ENCODE data around the gene MAS1. TPM values are rescaled to one million over a fixed set of nuclear protein-coding genes. Genes with fewer than 3 reads are reported as not detected.

The MAS1 gene
- total and polyA plus RNA-seq, 2 experiments from 2014 or later, result 0.03 TPM; not detected in 1

- Mint-ChIP-seq H3K4me1 (no peaks in the 10 kb centered on the region), H3K36me3 (ENCODE audit: low read depth) (no peaks in the 10 kb centered on the region), H3K9me3 (peaks cover 8% of the 10 kb centered on the region; the same call in 2 of the 3 replicates), H3K4me3 (no peak overlapping the region), H3K27me3 (ENCODE audit: insufficient read depth, low read depth, poor library complexity) (peaks cover 4% of the 10 kb centered on the region), H3K27ac (no peak overlapping the region)
- Histone ChIP-seq H3F3A (replicated peaks; ENCODE audit: low read depth) (no peaks in the 10 kb centered on the region), H2AFZ (peak overlapping the region; percentile 72; the same call in 1 of the 2 replicates), H3K27ac (ENCODE audit: low read depth) (no peak overlapping the region), H3K27me3 (ENCODE audit: insufficient read depth) (no peaks in the 10 kb centered on the region), H3K79me2 (replicated peaks; ENCODE audit: insufficient read depth) (no peaks in the 10 kb centered on the region), H3K4me1 (ENCODE audit: insufficient read depth) (no peaks in the 10 kb centered on the region), H4K20me1 (replicated peaks; ENCODE audit: insufficient read depth) (no peaks in the 10 kb centered on the region), H3K4me3 (no peak overlapping the region), H3K36me3 (ENCODE audit: insufficient read depth) (no peaks in the 10 kb centered on the region), H3K9me2 (ENCODE audit: insufficient read depth) (no peaks in the 10 kb centered on the region), H3K4me2 (no peak overlapping the region)
- no peak for TF ChIP-seq EZH2 (IDR thresholded peaks at IDR 0.05; ENCODE audit: low read depth, unreplicated experiment)
- no peak for TF ChIP-seq EZH2phosphoT487 (IDR thresholded peaks at IDR 0.05; ENCODE audit: unreplicated experiment)
- TF ChIP-seq, protein P1, sequence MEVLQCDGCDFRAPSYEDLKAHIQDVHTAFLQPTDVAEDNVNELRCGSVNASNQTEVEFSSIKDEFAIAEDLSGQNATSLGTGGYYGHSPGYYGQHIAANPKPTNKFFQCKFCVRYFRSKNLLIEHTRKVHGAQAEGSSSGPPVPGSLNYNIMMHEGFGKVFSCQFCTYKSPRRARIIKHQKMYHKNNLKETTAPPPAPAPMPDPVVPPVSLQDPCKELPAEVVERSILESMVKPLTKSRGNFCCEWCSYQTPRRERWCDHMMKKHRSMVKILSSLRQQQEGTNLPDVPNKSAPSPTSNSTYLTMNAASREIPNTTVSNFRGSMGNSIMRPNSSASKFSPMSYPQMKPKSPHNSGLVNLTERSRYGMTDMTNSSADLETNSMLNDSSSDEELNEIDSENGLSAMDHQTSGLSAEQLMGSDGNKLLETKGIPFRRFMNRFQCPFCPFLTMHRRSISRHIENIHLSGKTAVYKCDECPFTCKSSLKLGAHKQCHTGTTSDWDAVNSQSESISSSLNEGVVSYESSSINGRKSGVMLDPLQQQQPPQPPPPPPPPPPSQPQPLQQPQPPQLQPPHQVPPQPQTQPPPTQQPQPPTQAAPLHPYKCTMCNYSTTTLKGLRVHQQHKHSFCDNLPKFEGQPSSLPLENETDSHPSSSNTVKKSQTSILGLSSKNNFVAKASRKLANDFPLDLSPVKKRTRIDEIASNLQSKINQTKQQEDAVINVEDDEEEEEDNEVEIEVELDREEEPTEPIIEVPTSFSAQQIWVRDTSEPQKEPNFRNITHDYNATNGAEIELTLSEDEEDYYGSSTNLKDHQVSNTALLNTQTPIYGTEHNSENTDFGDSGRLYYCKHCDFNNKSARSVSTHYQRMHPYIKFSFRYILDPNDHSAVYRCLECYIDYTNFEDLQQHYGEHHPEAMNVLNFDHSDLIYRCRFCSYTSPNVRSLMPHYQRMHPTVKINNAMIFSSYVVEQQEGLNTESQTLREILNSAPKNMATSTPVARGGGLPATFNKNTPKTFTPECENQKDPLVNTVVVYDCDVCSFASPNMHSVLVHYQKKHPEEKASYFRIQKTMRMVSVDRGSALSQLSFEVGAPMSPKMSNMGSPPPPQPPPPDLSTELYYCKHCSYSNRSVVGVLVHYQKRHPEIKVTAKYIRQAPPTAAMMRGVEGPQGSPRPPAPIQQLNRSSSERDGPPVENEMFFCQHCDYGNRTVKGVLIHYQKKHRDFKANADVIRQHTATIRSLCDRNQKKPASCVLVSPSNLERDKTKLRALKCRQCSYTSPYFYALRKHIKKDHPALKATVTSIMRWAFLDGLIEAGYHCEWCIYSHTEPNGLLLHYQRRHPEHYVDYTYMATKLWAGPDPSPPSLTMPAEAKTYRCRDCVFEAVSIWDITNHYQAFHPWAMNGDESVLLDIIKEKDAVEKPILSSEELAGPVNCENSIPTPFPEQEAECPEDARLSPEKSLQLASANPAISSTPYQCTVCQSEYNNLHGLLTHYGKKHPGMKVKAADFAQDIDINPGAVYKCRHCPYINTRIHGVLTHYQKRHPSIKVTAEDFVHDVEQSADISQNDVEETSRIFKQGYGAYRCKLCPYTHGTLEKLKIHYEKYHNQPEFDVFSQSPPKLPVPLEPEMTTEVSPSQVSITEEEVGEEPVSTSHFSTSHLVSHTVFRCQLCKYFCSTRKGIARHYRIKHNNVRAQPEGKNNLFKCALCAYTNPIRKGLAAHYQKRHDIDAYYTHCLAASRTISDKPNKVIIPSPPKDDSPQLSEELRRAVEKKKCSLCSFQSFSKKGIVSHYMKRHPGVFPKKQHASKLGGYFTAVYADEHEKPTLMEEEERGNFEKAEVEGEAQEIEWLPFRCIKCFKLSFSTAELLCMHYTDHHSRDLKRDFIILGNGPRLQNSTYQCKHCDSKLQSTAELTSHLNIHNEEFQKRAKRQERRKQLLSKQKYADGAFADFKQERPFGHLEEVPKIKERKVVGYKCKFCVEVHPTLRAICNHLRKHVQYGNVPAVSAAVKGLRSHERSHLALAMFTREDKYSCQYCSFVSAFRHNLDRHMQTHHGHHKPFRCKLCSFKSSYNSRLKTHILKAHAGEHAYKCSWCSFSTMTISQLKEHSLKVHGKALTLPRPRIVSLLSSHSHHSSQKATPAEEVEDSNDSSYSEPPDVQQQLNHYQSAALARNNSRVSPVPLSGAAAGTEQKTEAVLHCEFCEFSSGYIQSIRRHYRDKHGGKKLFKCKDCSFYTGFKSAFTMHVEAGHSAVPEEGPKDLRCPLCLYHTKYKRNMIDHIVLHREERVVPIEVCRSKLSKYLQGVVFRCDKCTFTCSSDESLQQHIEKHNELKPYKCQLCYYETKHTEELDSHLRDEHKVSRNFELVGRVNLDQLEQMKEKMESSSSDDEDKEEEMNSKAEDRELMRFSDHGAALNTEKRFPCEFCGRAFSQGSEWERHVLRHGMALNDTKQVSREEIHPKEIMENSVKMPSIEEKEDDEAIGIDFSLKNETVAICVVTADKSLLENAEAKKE (CRISPR knock-in tag; IDR thresholded peaks at IDR 0.05), result no peak
- TF ChIP-seq, protein P2, sequence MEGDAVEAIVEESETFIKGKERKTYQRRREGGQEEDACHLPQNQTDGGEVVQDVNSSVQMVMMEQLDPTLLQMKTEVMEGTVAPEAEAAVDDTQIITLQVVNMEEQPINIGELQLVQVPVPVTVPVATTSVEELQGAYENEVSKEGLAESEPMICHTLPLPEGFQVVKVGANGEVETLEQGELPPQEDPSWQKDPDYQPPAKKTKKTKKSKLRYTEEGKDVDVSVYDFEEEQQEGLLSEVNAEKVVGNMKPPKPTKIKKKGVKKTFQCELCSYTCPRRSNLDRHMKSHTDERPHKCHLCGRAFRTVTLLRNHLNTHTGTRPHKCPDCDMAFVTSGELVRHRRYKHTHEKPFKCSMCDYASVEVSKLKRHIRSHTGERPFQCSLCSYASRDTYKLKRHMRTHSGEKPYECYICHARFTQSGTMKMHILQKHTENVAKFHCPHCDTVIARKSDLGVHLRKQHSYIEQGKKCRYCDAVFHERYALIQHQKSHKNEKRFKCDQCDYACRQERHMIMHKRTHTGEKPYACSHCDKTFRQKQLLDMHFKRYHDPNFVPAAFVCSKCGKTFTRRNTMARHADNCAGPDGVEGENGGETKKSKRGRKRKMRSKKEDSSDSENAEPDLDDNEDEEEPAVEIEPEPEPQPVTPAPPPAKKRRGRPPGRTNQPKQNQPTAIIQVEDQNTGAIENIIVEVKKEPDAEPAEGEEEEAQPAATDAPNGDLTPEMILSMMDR (conservative IDR thresholded peaks at IDR 0.05; ENCODE audit: low read depth in 2 of 2), result no peak
- TF ChIP-seq REST (IDR thresholded peaks at IDR 0.05; ENCODE audit: unreplicated experiment), result no peak
- ATAC-seq, result no peak
- no peak for DNase-seq (ENCODE audit: low spot score)
Observed at GRCh38 chr6:159865226-159865920, 25.4 kb upstream of the MAS1 start.
